ENCODE results near the gene C10orf105.

The C10orf105 gene

GRCh38 chr10:71706216-71707121, 13.1 kb downstream of the C10orf105 start:
- Histone ChIP-seq H3K36me3 (ENCODE audit: insufficient read depth, low read length) (no peaks in the 10 kb centered on the region), H3K27ac (no peak overlapping the region), H3K9me3 (ENCODE audit: low read depth, low read length) (no peaks in the 10 kb centered on the region), H3K4me3 (no peak overlapping the region), H3K9ac (ENCODE audit: insufficient read length) (no peak overlapping the region)
- no peak for DNase-seq (ENCODE audit: low read depth, low spot score)
- TF ChIP-seq EZH2 (IDR thresholded peaks at IDR 0.05) (no peak), POLR2AphosphoS5 (IDR thresholded peaks at IDR 0.05; ENCODE audit: borderline replicate concordance, low read depth, low read length) (no peak), FOXP2 (optimal IDR thresholded peaks at IDR 0.05; ENCODE audit: control extremely low read depth, extremely low read length, insufficient read depth) (no peak)

- TF ChIP-seq POLR2AphosphoS5 (IDR thresholded peaks at IDR 0.05; ENCODE audit: borderline replicate concordance, low read depth, low read length) (no peak), FOXP2 (optimal IDR thresholded peaks at IDR 0.05; ENCODE audit: control extremely low read depth, extremely low read length, insufficient read depth) (no peak), EZH2 (IDR thresholded peaks at IDR 0.05) (no peak)
These were observed 14.0 kb downstream of the C10orf105 start for GRCh38 chr10:71705582-71705981.

GRCh38 chr10:71704816-71705215, 14.8 kb downstream of the C10orf105 start:
- no peaks in the 10 kb centered on the region for H3K9me3 ChIP-seq (ENCODE audit: low read depth, low read length)
- H3K27ac ChIP-seq, result no peak overlapping the region
- TF ChIP-seq EZH2 (IDR thresholded peaks at IDR 0.05) (no peak), FOXP2 (optimal IDR thresholded peaks at IDR 0.05; ENCODE audit: control extremely low read depth, extremely low read length, insufficient read depth) (no peak), POLR2AphosphoS5 (IDR thresholded peaks at IDR 0.05; ENCODE audit: borderline replicate concordance, low read depth, low read length) (no peak)
- H3K4me3 ChIP-seq, result no peak overlapping the region
- no peaks in the 10 kb centered on the region for H3K36me3 ChIP-seq (ENCODE audit: insufficient read depth, low read length)
- DNase-seq (ENCODE audit: low read depth, low spot score), result no peak
- no peak overlapping the region for H3K9ac ChIP-seq (ENCODE audit: insufficient read length)

More at GRCh38 chr10:71705582-71705981, 14.0 kb downstream of the C10orf105 start:
- Histone ChIP-seq H3K4me3 (no peak overlapping the region), H3K9ac (ENCODE audit: insufficient read length) (no peak overlapping the region), H3K36me3 (ENCODE audit: insufficient read depth, low read length) (no peaks in the 10 kb centered on the region), H3K9me3 (ENCODE audit: low read depth, low read length) (no peaks in the 10 kb centered on the region), H3K27ac (no peak overlapping the region)
- DNase-seq (ENCODE audit: low read depth, low spot score), result no peak

- Histone ChIP-seq H3K4me3 (no peak overlapping the region), H3K27ac (no peak overlapping the region), H3K9ac (ENCODE audit: insufficient read length) (no peak overlapping the region), H3K36me3 (ENCODE audit: insufficient read depth, low read length) (no peaks in the 10 kb centered on the region), H3K9me3 (ENCODE audit: low read depth, low read length) (no peaks in the 10 kb centered on the region)
- TF ChIP-seq EZH2 (IDR thresholded peaks at IDR 0.05), result no peak
- no peak for TF ChIP-seq FOXP2 (optimal IDR thresholded peaks at IDR 0.05; ENCODE audit: control extremely low read depth, extremely low read length, insufficient read depth)
- no peak for TF ChIP-seq POLR2AphosphoS5 (IDR thresholded peaks at IDR 0.05; ENCODE audit: borderline replicate concordance, low read depth, low read length)
- DNase-seq (ENCODE audit: low read depth, low spot score), result no peak
These were observed 16.0 kb downstream of the C10orf105 start for GRCh38 chr10:71703577-71703976.

GRCh38 chr10:71701496-71702132, 18.0 kb downstream of the C10orf105 start:
- TF ChIP-seq FOXP2 (optimal IDR thresholded peaks at IDR 0.05; ENCODE audit: control extremely low read depth, extremely low read length, insufficient read depth), result no peak
- TF ChIP-seq POLR2AphosphoS5 (IDR thresholded peaks at IDR 0.05; ENCODE audit: borderline replicate concordance, low read depth, low read length), result no peak
- H3K9ac ChIP-seq (ENCODE audit: insufficient read length), result no peak overlapping the region
- H3K36me3 ChIP-seq (ENCODE audit: insufficient read depth, low read length), result no peaks in the 10 kb centered on the region
- no peak for DNase-seq (ENCODE audit: low read depth, low spot score)
- no peaks in the 10 kb centered on the region for H3K9me3 ChIP-seq (ENCODE audit: low read depth, low read length)
- no peak overlapping the region for H3K4me3 ChIP-seq
- H3K27ac ChIP-seq, result no peak overlapping the region

GRCh38 chr10:71700731-71701368, 18.7 kb downstream of the C10orf105 start:
- no peak for TF ChIP-seq POLR2AphosphoS5 (IDR thresholded peaks at IDR 0.05; ENCODE audit: borderline replicate concordance, low read depth, low read length)
- TF ChIP-seq EZH2 (IDR thresholded peaks at IDR 0.05), result no peak
- TF ChIP-seq FOXP2 (optimal IDR thresholded peaks at IDR 0.05; ENCODE audit: control extremely low read depth, extremely low read length, insufficient read depth), result no peak
- H3K9ac ChIP-seq (ENCODE audit: insufficient read length), result no peak overlapping the region
- H3K4me3 ChIP-seq, result no peak overlapping the region
- DNase-seq (ENCODE audit: low read depth, low spot score), result no peak
- no peaks in the 10 kb centered on the region for H3K36me3 ChIP-seq (ENCODE audit: insufficient read depth, low read length)
- H3K27ac ChIP-seq, result no peak overlapping the region
- H3K9me3 ChIP-seq (ENCODE audit: low read depth, low read length), result no peaks in the 10 kb centered on the region

- Histone ChIP-seq H3K4me3 (no peak overlapping the region), H3K27ac (no peak overlapping the region), H3K9ac (ENCODE audit: insufficient read length) (no peak overlapping the region), H3K36me3 (ENCODE audit: insufficient read depth, low read length) (no peaks in the 10 kb centered on the region), H3K9me3 (ENCODE audit: low read depth, low read length) (no peaks in the 10 kb centered on the region)
- DNase-seq (ENCODE audit: low read depth, low spot score), result no peak
- TF ChIP-seq POLR2AphosphoS5 (IDR thresholded peaks at IDR 0.05; ENCODE audit: borderline replicate concordance, low read depth, low read length) (no peak), FOXP2 (optimal IDR thresholded peaks at IDR 0.05; ENCODE audit: control extremely low read depth, extremely low read length, insufficient read depth) (no peak), EZH2 (IDR thresholded peaks at IDR 0.05) (no peak)
These were observed 20.8 kb downstream of the C10orf105 start for GRCh38 chr10:71698737-71699136.

All from SK-N-MC (cell line).